K562 (cell line): ENCODE measurements around the gene RARG. TPM values are rescaled to one million over a fixed set of nuclear protein-coding genes. Genes with fewer than 3 reads are reported as not detected.

Source experiments
- ARID2 ChIP-seq: fragments of 450-650 bp; IDR thresholded peaks from 2 replicates; pipeline ENCODE4 v1.6.1; 2017; ENCODE audit warnings: antibody characterized with exemption, mild to moderate bottlenecking
- ARID4B ChIP-seq: sonication (generic); formaldehyde crosslinking; IDR thresholded peaks from 2 replicates; pipeline ENCODE4 v1.8.0; 2022; ENCODE audit warnings: mild to moderate bottlenecking, missing genetic modification reagents
- CBFA2T2 ChIP-seq: fragments of 450-650 bp; conservative IDR thresholded peaks from 2 replicates; pipeline ENCODE4 v1.6.1; 2017; ENCODE audit warnings: mild to moderate bottlenecking
- CREB5 ChIP-seq: fragments of 250-450 bp; sonication (Bioruptor Pico); IDR thresholded peaks from 2 replicates; pipeline ENCODE4 v1.5.0; 2020; ENCODE audit warnings: mild to moderate bottlenecking
- ELF1 ChIP-seq: fragments of 200-800 bp; sonication (Bioruptor generic); IDR thresholded peaks from 2 replicates; pipeline ENCODE4 v1.6.1; 2016; ENCODE audit warnings: missing genetic modification characterization, missing compliant biosample characterization
- FOXP1 ChIP-seq: sonication (generic); formaldehyde crosslinking; IDR thresholded peaks from 2 replicates; pipeline ENCODE4 v1.8.0; 2022; ENCODE audit warnings: mild to moderate bottlenecking, missing genetic modification reagents
- FOXP4 ChIP-seq: sonication (generic); formaldehyde crosslinking; IDR thresholded peaks from 2 replicates; pipeline ENCODE4 v1.8.0; 2022; ENCODE audit warnings: mild to moderate bottlenecking, missing genetic modification reagents, borderline replicate concordance
- HMGXB4 ChIP-seq: sonication (generic); formaldehyde crosslinking; IDR thresholded peaks from 2 replicates; pipeline ENCODE4 v1.8.1; 2023; ENCODE audit warnings: mild to moderate bottlenecking, missing genetic modification reagents
- JUND ChIP-seq, 2 experiments: IDR thresholded peaks; 2 replicates in 1 of 2; 3 replicates in 1 of 2; pipeline ENCODE4 v1.6.1; 2011; ENCODE audit warnings: borderline replicate concordance in 2 of 2, low read depth in 2 of 2, low read length in 2 of 2, improper control_type of control experiment in 1 of 2, missing biosample characterization in 1 of 2, missing genetic modification characterization in 1 of 2, missing genetic modification reagents in 1 of 2
- MAZ ChIP-seq, 2 experiments: fragments of 450-650 bp in 1 of 2; sonication (generic) in 1 of 2; formaldehyde crosslinking; IDR thresholded peaks in 1 of 2; conservative IDR thresholded peaks in 1 of 2; 2 replicates each; pipeline versions ENCODE4 v1.4.0 to v1.5.0; 2020; ENCODE audit warnings: mild to moderate bottlenecking in 1 of 2, missing genetic modification reagents in 1 of 2
- RB1 ChIP-seq: fragments of 450-650 bp; IDR thresholded peaks from 2 replicates; pipeline ENCODE4 v1.6.1; 2017; ENCODE audit warnings: low read depth, mild to moderate bottlenecking
- RFX7 ChIP-seq: fragments of 250-450 bp; sonication (Bioruptor Pico); IDR thresholded peaks from 2 replicates; pipeline ENCODE4 v1.5.1; 2021; ENCODE audit warnings: mild to moderate bottlenecking
- YY1 ChIP-seq, 3 experiments: IDR thresholded peaks; 2 replicates each; pipeline ENCODE4 v1.6.1; 2011; ENCODE audit warnings: low read length in 2 of 3, mild to moderate bottlenecking in 2 of 3, moderate library complexity in 2 of 3, borderline replicate concordance in 1 of 3, control low read depth in 1 of 3, low read depth in 1 of 3; ENCODE audit not compliant: insufficient read depth in 3 of 3, insufficient replicate concordance in 2 of 3, control insufficient read depth in 1 of 3, insufficient read length in 1 of 3; ENCODE audit errors: extremely low read depth in 1 of 3
- ZFX ChIP-seq: sonication (generic); formaldehyde crosslinking; IDR thresholded peaks from 2 replicates; pipeline ENCODE4 v1.8.0; 2022; ENCODE audit warnings: mild to moderate bottlenecking, missing genetic modification reagents, moderate library complexity
- polyA plus RNA-seq, 8 experiments: library from polyadenylated mRNA; depleted of rRNA in 4 of 8; stranded (reverse) in 5 of 8; unstranded in 3 of 8; fragments of >200 nt; fragmentation: Nextera tagmentation in 2 of 8; fragmentation: Illumina TruSeq in 1 of 8; extraction: Ambion mirVana in 2 of 8; extraction: Trizol in 1 of 8; gene quantifications; 2 replicates each; pipeline versions ENCODE4 v1.2.1 to v1.2.3, GENCODE V29; 2011 to 2014; ENCODE audit warnings: inconsistent platforms in 1 of 8, missing spikeins in 1 of 8
- total RNA-seq, 7 experiments: library from RNA; depleted of rRNA in 6 of 7; stranded (reverse); fragments of >200 nt in 6 of 7; fragmentation: Illumina TruSeq in 2 of 7; extraction: Trizol in 2 of 7; gene quantifications; 2 replicates each; pipeline versions ENCODE4 v1.2.1 to v1.2.3, GENCODE V29; 2011 to 2021; ENCODE audit warnings: low replicate concordance in 1 of 7

The RARG gene
- total and polyA plus RNA-seq, 9 of the 15 experiments (the other 6 are each of a cell fraction or from before 2014, with no cell fraction given), result 0.18 to 7.6 (median 3.8) TPM

GRCh38 chr12:53251477-53252348 lies 19.7 kb upstream of the RARG start (continued):
- TF ChIP-seq JUND (IDR thresholded peaks at IDR 0.05; ENCODE audit: borderline replicate concordance, low read depth, low read length), result 0 out of 2 replicates have a peak, but pooled peaks have one; percentile 37
- peak; percentile 28; the same call in 1 of the 3 replicates for TF ChIP-seq JUND (tag; IDR thresholded peaks at IDR 0.05; ENCODE audit: borderline replicate concordance, low read depth, low read length)
- TF ChIP-seq MAZ (CRISPR knock-in tag; conservative IDR thresholded peaks at IDR 0.05 in 1 of 2, IDR thresholded peaks at IDR 0.05 in 1 of 2), result peak; percentile 46 to 77; a peak in 2 of 4 replicates
- TF ChIP-seq FOXP4, result peak; percentile 78; the same call in 1 of the 2 replicates
- peak; percentile 64 for TF ChIP-seq CBFA2T2
- TF ChIP-seq FOXP1 (CRISPR knock-in tag), result peak; percentile 14; the same call in 1 of the 2 replicates
- peak; percentile 72; the same call in 1 of the 2 replicates for TF ChIP-seq ARID4B
- peak; percentile 96 for TF ChIP-seq ELF1 (tag)
- no peak for TF ChIP-seq ARID2
- TF ChIP-seq YY1 (IDR thresholded peaks at IDR 0.05; ENCODE audit: borderline replicate concordance in 1 of 3, control insufficient read depth in 1 of 3, extremely low read depth in 1 of 3, insufficient read depth in 3 of 3, insufficient read length in 1 of 3, insufficient replicate concordance in 2 of 3, low read depth in 1 of 3, low read length in 2 of 3), result peak; percentile 73 to 97 (median 94)
- TF ChIP-seq CREB5 (CRISPR knock-in tag), result no peak
- TF ChIP-seq RFX7, result no peak
- peak; percentile 58; the same call in 1 of the 2 replicates for TF ChIP-seq RB1
- peak; percentile 85 for TF ChIP-seq ZFX
- no peak; the same call in 1 of the 2 replicates for TF ChIP-seq HMGXB4 (CRISPR knock-in tag)
